Measurements from ENCODE around the gene TTC34.

GRCh38 chr1:2605509-2606395 lies 195.7 kb downstream of the TTC34 start:
- TF ChIP-seq POLR2A (IDR thresholded peaks at IDR 0.05) = no peak
- TF ChIP-seq CTCF (IDR thresholded peaks at IDR 0.05) = no peak
- no peak for TF ChIP-seq EP300 (IDR thresholded peaks at IDR 0.05)
- no peak for TF ChIP-seq POLR2AphosphoS5 (IDR thresholded peaks at IDR 0.05)

Measured in sigmoid colon (tissue), 4 donors.